RWPE1 (cell line): ENCODE measurements around the gene PBX3.

Experiments used
- CTCF ChIA-PET: fragments of 350-600 bp; sonication (Branson Sonifier 250); formaldehyde crosslinking; extraction: SDS; loops from one replicate; lab custom pipeline; 2021; lab: Yijun Ruan, JAX
- POLR2A ChIA-PET: fragments of 400-600 bp; formaldehyde crosslinking; extraction: SDS; loops from one replicate; lab custom pipeline; 2020; ENCODE audit warnings: antibody characterized with exemption; ENCODE audit not compliant: low non-redundant PET; lab: Yijun Ruan, JAX
- DNase-seq: peaks from one replicate; pipeline ENCODE4 v3.0.0; 2012; ENCODE audit warnings: low spot score
- H3K27ac ChIP-seq: fragments of 450-650 bp; 2 replicates; pipeline ENCODE4 v1.5.1; 2017
- CTCF ChIP-seq: fragments of 450-650 bp; conservative IDR thresholded peaks from 2 replicates; pipeline ENCODE4 v1.5.1; 2017; ENCODE audit warnings: low read depth, mild to moderate bottlenecking

The PBX3 gene

GRCh38 chr9:125894566-125894965 lies 147.4 kb downstream of the PBX3 start:
- CTCF ChIA-PET: interaction anchor here (0.5 kb wide), 1 partner anchor 446 kb away, joined by 3 read pairs; no protein-coding TSS in a partner anchor
- POLR2A ChIA-PET: no interaction called here
- DNase-seq: no peak
- no peak overlapping the region for H3K27ac ChIP-seq
- TF ChIP-seq CTCF: no peak

GRCh38 chr9:125896404-125896803 lies 149.2 kb downstream of the PBX3 start:
- ChIA-PET CTCF (no interaction called here), POLR2A (no interaction called here)

GRCh38 chr9:125896964-125897363 lies 149.8 kb downstream of the PBX3 start:
- CTCF ChIA-PET: interaction anchor here (0.6 kb wide), 2 partner anchors 35 to 1734 kb away, joined by 3 read pairs; no protein-coding TSS in a partner anchor

More at GRCh38 chr9:125896404-125896803, 149.2 kb downstream of the PBX3 start:
- H3K27ac ChIP-seq: no peak overlapping the region
- TF ChIP-seq CTCF: no peak
- no peak for DNase-seq

GRCh38 chr9:125897481-125897880 lies 150.3 kb downstream of the PBX3 start:
- no peak for DNase-seq
- ChIA-PET POLR2A (no interaction called here), CTCF (interaction anchor here (0.6 kb wide), 1 partner anchor 1734 kb away, joined by 3 read pairs; no protein-coding TSS in a partner anchor)
- no peak for TF ChIP-seq CTCF
- H3K27ac ChIP-seq: no peak overlapping the region

More at GRCh38 chr9:125896964-125897363, 149.8 kb downstream of the PBX3 start:
- POLR2A ChIA-PET: no interaction called here
- no peak for TF ChIP-seq CTCF
- H3K27ac ChIP-seq: no peak overlapping the region
- no peak for DNase-seq

DNA sequence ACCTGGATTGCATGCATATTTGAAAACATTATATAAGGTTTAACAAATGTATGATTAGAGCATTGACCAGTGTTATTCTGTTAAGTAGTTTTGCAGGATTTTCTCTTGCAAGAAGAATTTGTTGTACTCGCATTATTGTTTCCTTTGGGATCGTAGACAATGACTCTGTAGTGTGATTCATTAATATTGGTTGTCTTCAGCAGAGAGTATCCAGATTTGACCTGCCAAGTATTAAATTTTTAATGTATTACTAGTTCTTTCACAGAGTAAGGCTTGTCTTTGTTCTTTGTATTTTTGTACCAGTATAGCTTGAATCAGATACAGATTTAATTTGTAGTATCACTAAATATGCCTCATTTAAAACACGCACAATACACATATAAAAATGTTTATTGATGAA lies 155.0 kb downstream of the PBX3 start:
- no peak overlapping the region for H3K27ac ChIP-seq
- CTCF ChIA-PET: interaction anchor here (0.6 kb wide), 1 partner anchor 24 kb away, joined by 3 read pairs; no protein-coding TSS in a partner anchor
- no peak for TF ChIP-seq CTCF
- DNase-seq: no peak
- POLR2A ChIA-PET: no interaction called here

GRCh38 chr9:125902831-125903512 lies 155.8 kb downstream of the PBX3 start:
- no peak for DNase-seq
- ChIA-PET POLR2A (no interaction called here), CTCF (interaction anchor here (0.6 kb wide), 1 partner anchor 13 kb away, joined by 3 read pairs; no protein-coding TSS in a partner anchor)
- H3K27ac ChIP-seq: no peak overlapping the region
- TF ChIP-seq CTCF: no peak
